Renal pelvis (tissue), 4 donors: Measurements from ENCODE around the gene ZSWIM3. TPM values are rescaled to one million over a fixed set of nuclear protein-coding genes. Genes with fewer than 3 reads are reported as not detected.
A peak's percentile ranks its signal among the peaks of the same experiment; 100 is the strongest.
"Not testable (repeated sequence)": the region's sequence is repeated elsewhere in the genome, so short reads cannot be mapped to it uniquely, and the experiment has no call there.

Experiments
- DNase-seq: peaks from one replicate; pipeline ENCODE4 v3.0.0-alpha.2; 2013
- polyA plus RNA-seq, 3 donors: library from polyadenylated mRNA; unstranded; fragments of 120-200 nt; gene quantifications; one replicate each; pipeline ENCODE4 v1.2.1, GENCODE V29; 2013; ENCODE audit not compliant: insufficient read length in 3 of 3

Gene ZSWIM3
- polyA plus RNA-seq, 3 donors = 5.9 to 6.5 (median 6.1) TPM

- no peak for DNase-seq
Measured at GRCh38 chr20:45828589-45828988, 28.8 kb upstream of the ZSWIM3 start.

DNA sequence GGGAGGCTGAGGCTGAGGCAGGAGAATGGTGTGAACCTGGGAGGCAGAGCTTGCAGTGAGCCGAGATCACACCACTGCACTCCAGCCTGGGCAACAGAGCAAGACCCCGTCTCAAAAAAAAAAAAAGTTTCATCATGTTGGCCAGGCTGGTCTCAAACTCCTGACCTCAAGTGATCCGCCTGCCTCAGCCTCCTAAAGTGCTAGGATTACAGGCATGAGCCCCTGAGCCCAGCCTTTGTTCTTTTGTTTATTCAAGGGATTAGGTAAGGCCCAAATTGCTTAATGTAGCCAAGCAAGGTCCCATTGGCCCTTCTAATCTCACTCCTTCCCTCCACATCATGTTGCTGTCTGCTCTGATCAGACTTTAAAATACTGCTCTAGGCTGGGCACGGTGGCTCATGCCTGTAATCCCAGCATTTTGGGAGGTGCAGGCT lies 27.7 kb upstream of the ZSWIM3 start:
- not testable (repeated sequence) for DNase-seq

- DNase-seq = no peak
Measured at GRCh38 chr20:45832619-45833018, 24.8 kb upstream of the ZSWIM3 start.

GRCh38 chr20:45833030-45833882 lies 24.2 kb upstream of the ZSWIM3 start, which contains the start of gene SNX21:
Gene SNX21, plus strand, starts transcription at chr20:45833799. Its CDS starts 121 bp downstream, at chr20:45833920.
- DNase-seq = peak; percentile 80

- peak; percentile 75 for DNase-seq
Measured at GRCh38 chr20:45833883-45834796, 23.3 kb upstream of the ZSWIM3 start.

DNA sequence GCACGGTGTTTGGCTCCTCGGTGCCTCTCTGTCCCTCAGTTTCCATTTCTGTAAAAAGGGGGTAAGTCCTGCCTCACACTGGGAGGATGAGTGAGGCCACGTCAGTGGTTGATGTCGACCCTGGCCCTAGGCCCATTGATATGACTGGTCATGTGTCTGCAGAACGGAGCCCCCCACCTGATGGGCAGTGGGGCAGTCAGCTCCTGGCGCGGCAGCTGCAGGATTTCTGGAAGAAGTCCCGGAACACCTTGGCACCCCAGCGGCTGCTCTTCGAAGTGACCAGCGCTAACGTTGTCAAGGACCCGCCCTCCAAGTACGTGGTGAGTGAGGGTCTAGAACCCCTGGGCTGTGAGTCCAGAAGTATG lies 22.6 kb upstream of the ZSWIM3 start:
- DNase-seq = no peak

GRCh38 chr20:45835329-45835765 lies 22.1 kb upstream of the ZSWIM3 start:
- DNase-seq = no peak

- DNase-seq = no peak
Measured at GRCh38 chr20:45835825-45836224, 21.6 kb upstream of the ZSWIM3 start.

- DNase-seq = no peak
Measured at GRCh38 chr20:45836841-45837240, 20.6 kb upstream of the ZSWIM3 start.

DNA sequence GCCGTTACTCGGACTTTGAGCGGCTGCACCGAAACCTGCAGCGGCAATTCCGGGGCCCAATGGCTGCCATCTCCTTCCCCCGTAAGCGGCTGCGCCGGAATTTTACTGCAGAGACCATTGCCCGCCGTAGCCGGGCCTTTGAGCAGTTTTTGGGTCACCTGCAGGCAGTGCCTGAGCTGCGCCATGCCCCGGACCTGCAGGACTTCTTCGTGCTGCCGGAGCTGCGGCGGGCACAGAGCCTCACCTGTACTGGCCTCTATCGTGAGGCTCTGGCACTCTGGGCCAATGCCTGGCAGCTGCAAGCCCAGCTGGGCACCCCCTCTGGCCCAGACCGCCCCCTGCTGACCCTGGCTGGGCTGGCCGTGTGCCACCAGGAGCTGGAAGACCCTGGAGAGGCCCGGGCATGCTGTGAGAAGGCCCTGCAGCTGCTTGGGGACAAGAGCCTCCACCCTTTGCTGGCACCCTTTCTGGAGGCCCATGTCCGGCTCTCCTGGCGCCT lies 16.7 kb upstream of the ZSWIM3 start:
- DNase-seq = no peak

GRCh38 chr20:45841407-45842129 lies 15.8 kb upstream of the ZSWIM3 start:
- DNase-seq = no peak

GRCh38 chr20:45842169-45842812 lies 15.1 kb upstream of the ZSWIM3 start:
- DNase-seq = no peak

DNA sequence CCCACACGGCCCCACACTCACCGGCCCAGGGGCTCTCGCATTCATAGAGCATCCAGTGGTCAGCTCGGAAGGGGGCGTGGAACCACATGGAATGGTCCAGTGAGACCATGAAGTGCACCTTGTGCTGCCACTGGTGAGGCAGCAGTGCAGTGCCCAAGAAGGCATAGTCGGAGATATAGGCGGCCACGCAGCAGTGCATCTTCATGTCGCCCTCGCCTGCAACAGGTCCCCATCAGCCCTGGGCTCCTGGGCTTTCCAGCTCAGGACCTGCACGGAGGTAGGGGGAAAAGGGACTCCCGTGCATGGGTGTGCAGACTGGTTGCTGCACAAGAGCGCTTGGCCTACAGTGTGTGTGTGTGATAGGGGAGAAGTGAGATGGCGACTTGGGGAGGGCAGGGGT lies 13.9 kb upstream of the ZSWIM3 start:
- no peak for DNase-seq

GRCh38 chr20:45845452-45845851 lies 12.0 kb upstream of the ZSWIM3 start:
- DNase-seq = no peak

DNA sequence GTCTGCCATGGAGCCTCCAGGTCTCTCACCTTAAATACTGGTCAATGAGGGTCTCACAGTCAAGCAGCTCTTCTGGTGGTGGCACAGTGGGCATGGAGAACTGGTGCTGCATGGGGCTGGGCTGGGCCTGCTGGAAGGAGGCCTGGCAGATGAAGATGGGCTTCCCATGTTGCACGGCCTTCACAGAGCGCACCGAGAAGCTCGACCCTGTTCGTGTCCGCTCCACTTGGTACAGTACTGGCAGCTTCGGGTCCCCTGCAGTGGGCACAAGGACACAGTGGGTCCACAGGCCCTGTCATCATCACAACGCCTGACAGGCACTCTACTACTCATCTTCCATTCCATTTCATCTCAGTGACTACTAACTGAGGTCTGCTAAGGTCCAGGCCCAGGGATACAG lies 9.0 kb upstream of the ZSWIM3 start:
- DNase-seq = no peak

DNA sequence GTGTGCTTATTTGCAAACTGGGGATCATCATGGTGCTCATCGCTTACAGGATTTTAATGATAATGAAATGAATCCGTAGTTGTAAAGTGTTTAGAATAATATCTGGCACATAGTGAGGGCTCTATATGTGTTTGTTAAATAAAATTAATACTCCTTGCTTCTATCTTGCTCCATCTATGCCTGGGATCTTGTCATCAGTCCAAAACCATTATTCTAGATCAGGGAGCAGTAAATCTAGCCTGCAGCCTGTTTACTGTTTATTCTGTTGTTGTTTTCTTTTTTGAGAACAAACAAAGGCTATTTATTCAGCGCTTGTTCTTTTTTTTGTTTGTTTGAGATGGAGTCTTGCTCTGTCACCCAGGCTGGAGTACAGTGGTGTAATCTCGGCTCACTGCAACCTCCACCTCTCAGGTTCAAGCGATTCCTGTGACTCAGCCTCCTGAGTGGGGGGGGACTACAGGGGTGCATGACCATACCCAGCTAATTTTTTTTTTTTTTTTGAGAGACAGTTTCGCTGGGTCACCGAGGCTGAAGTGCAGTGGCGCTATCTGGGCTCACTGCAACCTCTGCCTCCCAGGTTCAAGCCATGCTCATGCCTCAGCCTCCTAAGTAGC lies 8.3 kb upstream of the ZSWIM3 start:
- DNase-seq = no peak

DNA sequence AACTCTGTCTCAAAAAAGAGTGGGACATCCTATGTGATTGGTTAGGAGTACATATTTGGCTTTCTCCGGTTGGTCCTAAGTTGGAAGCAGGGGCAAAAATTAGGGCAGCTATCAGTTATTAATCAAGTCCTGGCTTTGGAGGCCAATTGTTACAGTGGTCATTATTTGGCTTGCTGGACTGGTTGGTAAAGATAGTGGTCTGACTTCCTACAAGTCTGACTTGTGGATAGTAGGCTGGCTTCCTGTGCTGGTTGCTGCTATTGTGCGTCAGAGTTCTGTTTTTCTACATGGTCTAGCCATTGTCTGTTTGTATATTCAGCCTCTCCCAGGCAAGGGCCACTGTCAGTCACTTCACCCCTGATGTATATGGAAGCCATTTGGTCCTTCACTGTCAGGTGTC lies 7.2 kb upstream of the ZSWIM3 start:
- DNase-seq = no peak

- DNase-seq = no peak
Measured at GRCh38 chr20:45850926-45851325, 6.5 kb upstream of the ZSWIM3 start.

DNA sequence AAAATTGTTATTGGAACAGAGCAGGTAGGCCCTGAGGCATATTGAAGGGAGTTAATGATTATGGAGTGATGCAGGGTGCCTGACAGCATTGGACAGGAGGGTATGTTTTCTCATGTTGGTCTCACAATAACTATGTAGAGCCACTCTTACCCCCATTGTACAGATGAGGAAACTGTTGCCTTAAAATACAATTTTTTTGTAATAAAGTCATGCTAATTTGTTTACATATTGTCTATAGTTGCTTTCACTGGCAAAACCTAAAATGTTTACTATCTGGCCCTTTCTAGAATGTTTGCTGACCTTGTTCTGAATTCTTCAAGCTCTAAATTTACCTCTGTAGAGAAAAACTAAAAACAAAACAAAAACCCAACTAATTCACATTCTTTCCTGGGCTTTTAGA lies 5.9 kb upstream of the ZSWIM3 start:
- no peak for DNase-seq

- no peak for DNase-seq
Measured at GRCh38 chr20:45852326-45852725, 5.1 kb upstream of the ZSWIM3 start.

DNA sequence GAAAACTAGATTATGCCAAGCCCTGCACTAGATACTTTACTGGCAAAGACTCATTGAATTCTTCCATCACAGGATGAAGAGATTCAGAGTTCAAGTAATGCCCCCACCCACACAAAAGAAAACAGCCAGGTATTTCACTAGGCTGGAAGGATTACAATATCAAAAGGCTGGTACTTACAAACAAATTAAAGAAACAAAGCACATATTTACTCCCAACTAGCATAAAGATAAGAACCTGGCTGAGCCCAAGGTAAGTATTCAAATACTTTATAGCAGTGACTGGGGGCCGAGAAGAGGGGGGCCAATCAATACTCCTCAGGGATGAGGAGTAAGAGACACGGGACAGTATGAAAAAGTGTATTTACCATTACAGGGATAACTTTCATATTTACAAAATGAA lies 3.9 kb upstream of the ZSWIM3 start:
- no peak for DNase-seq
